H4 (cell line): ENCODE data around the gene TWSG1. TPM values are rescaled to one million over a fixed set of nuclear protein-coding genes. Genes with fewer than 3 reads are reported as not detected.
"Not testable (repeated sequence)": the region's sequence is repeated elsewhere in the genome, so short reads cannot be mapped to it uniquely, and the experiment has no call there.

Source experiments
- DNase-seq: peaks from one replicate; pipeline ENCODE4 v3.0.0-alpha.2; 2015; ENCODE audit warnings: low spot score
- total RNA-seq: library from RNA; depleted of rRNA; stranded (reverse); fragments of >200 nt; shearing (Covaris generic); gene quantifications from 2 replicates; pipeline ENCODE4 v1.2.3, GENCODE V29; 2014

The TWSG1 gene
- total RNA-seq, 1 experiment from 2014 or later, result 45.9 TPM

GRCh38 chr18:9387891-9388290 is 53.3 kb downstream of the TWSG1 start:
- DNase-seq, result no peak

GRCh38 chr18:9389706-9390105 is 55.1 kb downstream of the TWSG1 start:
- no peak for DNase-seq

GRCh38 chr18:9392726-9393125 is 58.2 kb downstream of the TWSG1 start:
- no peak for DNase-seq

GRCh38 chr18:9394046-9394445 is 59.5 kb downstream of the TWSG1 start:
- DNase-seq, result no peak

- no peak for DNase-seq
Observed at GRCh38 chr18:9400197-9400596, 65.6 kb downstream of the TWSG1 start.

- DNase-seq, result no peak
Observed at GRCh38 chr18:9401176-9401575, 66.6 kb downstream of the TWSG1 start.

- not testable (repeated sequence) for DNase-seq
Observed at GRCh38 chr18:9402358-9403007, 67.9 kb downstream of the TWSG1 start.

- peak; percentile 12 for DNase-seq
Observed at GRCh38 chr18:9403795-9404564, 69.4 kb downstream of the TWSG1 start.

- no peak for DNase-seq
Observed at GRCh38 chr18:9404565-9405060, 70.0 kb downstream of the TWSG1 start.

GRCh38 chr18:9405130-9405529 is 70.6 kb downstream of the TWSG1 start:
- no peak for DNase-seq

- DNase-seq, result no peak
Observed at GRCh38 chr18:9405977-9406376, 71.4 kb downstream of the TWSG1 start.

- no peak for DNase-seq
Observed at GRCh38 chr18:9410515-9410914, 75.9 kb downstream of the TWSG1 start.

GRCh38 chr18:9413576-9413975 is 79.0 kb downstream of the TWSG1 start:
- no peak for DNase-seq

- no peak for DNase-seq
Observed at GRCh38 chr18:9416563-9417072, 82.0 kb downstream of the TWSG1 start.

GRCh38 chr18:9417073-9417851 is 82.7 kb downstream of the TWSG1 start:
- DNase-seq, result no peak

- no peak for DNase-seq
Observed at GRCh38 chr18:9418047-9418690, 83.6 kb downstream of the TWSG1 start.

- no peak for DNase-seq
Observed at GRCh38 chr18:9419956-9420631, 85.5 kb downstream of the TWSG1 start.

GRCh38 chr18:9421096-9421900 is 86.7 kb downstream of the TWSG1 start:
- no peak for DNase-seq

GRCh38 chr18:9421901-9422327 is 87.3 kb downstream of the TWSG1 start:
- no peak for DNase-seq

- no peak for DNase-seq
Observed at GRCh38 chr18:9422816-9423519, 88.4 kb downstream of the TWSG1 start.
